Uterus (tissue), 4 donors: Measurements from ENCODE around the gene FIGN. TPM values are rescaled to one million over a fixed set of nuclear protein-coding genes. Genes with fewer than 3 reads are reported as not detected.

Experiments
- DNase-seq, 2 donors: peaks; one replicate each; pipeline ENCODE4 v3.0.0-alpha.2; 2019 to 2020
- H3K27ac ChIP-seq, 2 donors: fragments of 200-600 bp; sonication (generic); 1 replicate in 1 of 2; 2 replicates in 1 of 2; pipeline ENCODE4 v1.5.1; 2016 to 2018
- H3K27me3 ChIP-seq, 2 donors: fragments of 200-600 bp; sonication (generic); one replicate each; pipeline ENCODE4 v1.5.1; 2018 to 2019; ENCODE audit warnings: control low read depth in 1 of 2
- H3K36me3 ChIP-seq, 2 donors: fragments of 200-600 bp; sonication (generic); one replicate each; pipeline ENCODE4 v1.5.1; 2019; ENCODE audit warnings: control low read depth in 1 of 2
- H3K4me1 ChIP-seq, 2 donors: fragments of 200-600 bp; sonication (generic); one replicate each; pipeline ENCODE4 v1.5.1; 2018 to 2019; ENCODE audit warnings: control low read depth in 1 of 2
- H3K4me3 ChIP-seq, 2 donors: fragments of 200-600 bp; sonication (generic); 1 replicate in 1 of 2; 2 replicates in 1 of 2; pipeline ENCODE4 v1.5.1; 2018 to 2019; ENCODE audit warnings: mild to moderate bottlenecking in 1 of 2
- H3K9me3 ChIP-seq, 2 donors: fragments of 200-600 bp; sonication (generic); one replicate each; pipeline ENCODE4 v1.5.1; 2019; ENCODE audit warnings: control low read depth in 1 of 2
- CTCF ChIP-seq, 4 experiments: fragments of 200-600 bp in 2 of 4; fragments of 450-650 bp in 2 of 4; sonication (generic) in 2 of 4; IDR thresholded peaks; one replicate each; pipeline ENCODE4 v1.5.1; 2016 to 2019; ENCODE audit warnings: antibody characterized with exemption in 4 of 4, mild to moderate bottlenecking in 2 of 4, moderate library complexity in 1 of 4
- POLR2A ChIP-seq, 2 donors: fragments of 450-650 bp; IDR thresholded peaks; one replicate each; pipeline ENCODE4 v1.6.1; 2016; ENCODE audit warnings: antibody characterized with exemption in 2 of 2, mild to moderate bottlenecking in 1 of 2, moderate library complexity in 1 of 2
- intact Hi-C: fragments of 100-400 bp; cut with DNase I; formaldehyde crosslinking; loops from one replicate; pipeline ENCODE4 v1.15.1; 2023; ENCODE audit warnings: low total_unique reads
- total RNA-seq, 4 donors: library from RNA; depleted of rRNA in 3 of 4; stranded (reverse); fragments of >200 nt in 3 of 4; gene quantifications; one replicate each; pipeline versions ENCODE4 v1.1.0 to v1.2.4, GENCODE V29; 2014 to 2023
- donor health status: DM: yes; HTN: yes; CAD: no.

FIGN gene
- total RNA-seq, 4 donors from 2014 or later: 1.8 to 9.8 (median 4.6) TPM

- Histone ChIP-seq H3K27me3 (no peaks in the 10 kb centered on the region), H3K9me3 (no peaks in the 10 kb centered on the region), H3K4me1 (no peaks in the 10 kb centered on the region), H3K27ac (no peak overlapping the region), H3K4me3 (no peak overlapping the region), H3K36me3 (no peaks in the 10 kb centered on the region)
- DNase-seq: no peak
- intact Hi-C loops: no loop called here
- TF ChIP-seq CTCF (IDR thresholded peaks at IDR 0.05) (no peak), POLR2A (IDR thresholded peaks at IDR 0.05) (no peak)
Measured at GRCh38 chr2:163701399-163702195, 34.2 kb downstream of the FIGN start.

- H3K4me3 ChIP-seq: no peak overlapping the region
- no peaks in the 10 kb centered on the region for H3K36me3 ChIP-seq
- H3K27me3 ChIP-seq: no peaks in the 10 kb centered on the region
- intact Hi-C loops: no loop called here
- DNase-seq: no peak
- H3K4me1 ChIP-seq: no peaks in the 10 kb centered on the region
- no peak overlapping the region for H3K27ac ChIP-seq
- TF ChIP-seq POLR2A (IDR thresholded peaks at IDR 0.05) (no peak), CTCF (IDR thresholded peaks at IDR 0.05) (no peak)
- H3K9me3 ChIP-seq: no peaks in the 10 kb centered on the region
Measured at GRCh38 chr2:163698857-163699256, 37.0 kb downstream of the FIGN start.

- Histone ChIP-seq H3K4me1 (no peaks in the 10 kb centered on the region), H3K27ac (no peak overlapping the region)
Measured at GRCh38 chr2:163697846-163698637, 37.8 kb downstream of the FIGN start.

GRCh38 chr2:163697429-163697828, 38.4 kb downstream of the FIGN start:
- no peaks in the 10 kb centered on the region for H3K9me3 ChIP-seq
- H3K4me1 ChIP-seq: no peaks in the 10 kb centered on the region
- H3K36me3 ChIP-seq: no peaks in the 10 kb centered on the region
- no peaks in the 10 kb centered on the region for H3K27me3 ChIP-seq
- intact Hi-C loops: no loop called here
- no peak overlapping the region for H3K27ac ChIP-seq
- DNase-seq: no peak
- H3K4me3 ChIP-seq: no peak overlapping the region
- TF ChIP-seq POLR2A (IDR thresholded peaks at IDR 0.05) (no peak), CTCF (IDR thresholded peaks at IDR 0.05) (no peak)

More at GRCh38 chr2:163697846-163698637, 37.8 kb downstream of the FIGN start:
- TF ChIP-seq CTCF (IDR thresholded peaks at IDR 0.05): no peak
- TF ChIP-seq POLR2A (IDR thresholded peaks at IDR 0.05): no peak
- Histone ChIP-seq H3K9me3 (no peaks in the 10 kb centered on the region), H3K27me3 (no peaks in the 10 kb centered on the region), H3K36me3 (no peaks in the 10 kb centered on the region), H3K4me3 (no peak overlapping the region)
- intact Hi-C loops: no loop called here
- no peak for DNase-seq

GRCh38 chr2:163693484-163693883, 42.3 kb downstream of the FIGN start:
- intact Hi-C loops: no loop called here
- peak overlapping the region in 1 of 2 donors; percentile 73 for H3K27ac ChIP-seq
- H3K4me3 ChIP-seq: no peak overlapping the region
- TF ChIP-seq CTCF (IDR thresholded peaks at IDR 0.05) (no peak), POLR2A (IDR thresholded peaks at IDR 0.05) (no peak)
- H3K4me1 ChIP-seq: no peaks in the 10 kb centered on the region
- no peak for DNase-seq
- no peaks in the 10 kb centered on the region for H3K9me3 ChIP-seq
- no peaks in the 10 kb centered on the region for H3K36me3 ChIP-seq
- H3K27me3 ChIP-seq: no peaks in the 10 kb centered on the region
